IMR-90 (cell line): ENCODE data around the gene CDC42EP1. TPM values are rescaled to one million over a fixed set of nuclear protein-coding genes. Genes with fewer than 3 reads are reported as not detected.
"Not testable (repeated sequence)": the region's sequence is repeated elsewhere in the genome, so short reads cannot be mapped to it uniquely, and the experiment has no call there.

Experiments used
- ATAC-seq: fragments of 200-7000 bp; cut with Tn5 transposase; 2 replicates; pipeline ENCODE4 v1.9.1; 2020; ENCODE audit warnings: low read depth, mild to moderate bottlenecking, moderate library complexity
- BruUV-seq: library from RNA; stranded (reverse); fragments of 400-500 nt; replicated peaks from 2 replicates; lab custom pipeline; 2021; lab: Mats Ljungman, UMichigan
- CTCF ChIA-PET: fragments of 300-600 bp; formaldehyde crosslinking; extraction: SDS; loops from one replicate; lab custom pipeline; 2021; ENCODE audit warnings: antibody characterized with exemption; lab: Yijun Ruan, JAX
- POLR2A ChIA-PET: fragments of 300-600 bp; sonication (Branson Sonifier 250); formaldehyde crosslinking; loops from one replicate; lab custom pipeline; 2022; ENCODE audit warnings: antibody characterized with exemption; ENCODE audit not compliant: unreplicated experiment; lab: Charles Lee
- DNase-seq: peaks from one replicate; pipeline ENCODE4 v3.0.0; 2013
- H2AFZ ChIP-seq: replicated peaks from 2 replicates; pipeline ENCODE3; 2013; ENCODE audit warnings: low read length, mild to moderate bottlenecking; ENCODE audit not compliant: poor library complexity
- H2AK5ac ChIP-seq: 2 replicates; pipeline ENCODE4 v1.6.1; 2013; ENCODE audit warnings: low read depth, low read length, inconsistent platforms
- H2AK9ac ChIP-seq: replicated peaks from 2 replicates; pipeline ENCODE3; 2013; ENCODE audit warnings: mild to moderate bottlenecking, low read depth, low read length, moderate library complexity; ENCODE audit not compliant: poor library complexity
- H2BK120ac ChIP-seq: 2 replicates; pipeline ENCODE4 v1.6.1; 2013; ENCODE audit warnings: low read depth, low read length, inconsistent platforms
- H2BK15ac ChIP-seq: 3 replicates; pipeline ENCODE4 v1.6.1; 2013; ENCODE audit warnings: low read depth, low read length, inconsistent platforms
- H2BK20ac ChIP-seq: 2 replicates; pipeline ENCODE4 v1.6.1; 2013; ENCODE audit warnings: low read depth, mild to moderate bottlenecking, inconsistent platforms, low read length, moderate library complexity
- H2BK5ac ChIP-seq: 2 replicates; pipeline ENCODE4 v1.6.1; 2013; ENCODE audit warnings: mild to moderate bottlenecking, low read depth, low read length, inconsistent platforms; ENCODE audit not compliant: poor library complexity, severe bottlenecking
- H3K14ac ChIP-seq: replicated peaks from 2 replicates; pipeline ENCODE4 v1.6.1; 2013; ENCODE audit warnings: low read depth, low read length, inconsistent platforms
- H3K18ac ChIP-seq: 2 replicates; pipeline ENCODE4 v1.6.1; 2013; ENCODE audit warnings: low read depth, low read length, control low read depth
- H3K23ac ChIP-seq: 2 replicates; pipeline ENCODE4 v1.6.1; 2013; ENCODE audit warnings: low read depth, low read length, inconsistent platforms
- H3K27ac ChIP-seq: 2 replicates; pipeline ENCODE4 v1.5.1; 2013; ENCODE audit warnings: mild to moderate bottlenecking, control low read depth, low read length; ENCODE audit not compliant: insufficient read depth
- H3K27me3 ChIP-seq: 2 replicates; pipeline ENCODE4 v1.6.1; 2013; ENCODE audit warnings: low read length; ENCODE audit not compliant: control insufficient read depth, insufficient read depth
- H3K36me3 ChIP-seq: 2 replicates; pipeline ENCODE4 v1.6.1; 2013; ENCODE audit warnings: low read length, mixed read lengths; ENCODE audit not compliant: control insufficient read depth, insufficient read depth
- H3K4ac ChIP-seq: 2 replicates; pipeline ENCODE4 v1.6.1; 2013; ENCODE audit warnings: low read depth, low read length, inconsistent platforms
- H3K4me1 ChIP-seq: 2 replicates; pipeline ENCODE4 v1.6.1; 2013; ENCODE audit warnings: low read length, mixed read lengths; ENCODE audit not compliant: control insufficient read depth, insufficient read depth
- H3K4me2 ChIP-seq: 2 replicates; pipeline ENCODE4 v1.6.1; 2013; ENCODE audit warnings: low read depth, mild to moderate bottlenecking, control low read depth, low read length, moderate library complexity
- H3K4me3 ChIP-seq: 2 replicates; pipeline ENCODE4 v1.5.1; 2013; ENCODE audit warnings: low read depth, mild to moderate bottlenecking, control low read depth, low read length, moderate library complexity; ENCODE audit not compliant: insufficient read depth
- H3K56ac ChIP-seq: 2 replicates; pipeline ENCODE4 v1.6.1; 2013; ENCODE audit warnings: low read length, inconsistent platforms; ENCODE audit not compliant: insufficient read depth; ENCODE audit errors: extremely low read depth
- H3K79me1 ChIP-seq, 2 experiments: 2 replicates each; pipeline ENCODE4 v1.6.1; 2013; ENCODE audit warnings: low read length in 2 of 2, inconsistent platforms in 1 of 2, low read depth in 1 of 2
- H3K9ac ChIP-seq: 2 replicates; pipeline ENCODE4 v1.6.1; 2013; ENCODE audit warnings: low read depth, low read length, control low read depth
- H3K9me1 ChIP-seq: 2 replicates; pipeline ENCODE4 v1.6.1; 2013; ENCODE audit warnings: low read length, inconsistent platforms; ENCODE audit not compliant: insufficient read depth
- H3K9me3 ChIP-seq: 2 replicates; pipeline ENCODE4 v1.6.1; 2013; ENCODE audit warnings: low read length; ENCODE audit not compliant: control insufficient read depth, insufficient read depth
- H4K20me1 ChIP-seq: 2 replicates; pipeline ENCODE4 v1.6.1; 2013; ENCODE audit warnings: low read length, inconsistent platforms; ENCODE audit not compliant: insufficient read depth
- H4K5ac ChIP-seq: 2 replicates; pipeline ENCODE4 v1.6.1; 2013; ENCODE audit warnings: mild to moderate bottlenecking, low read depth, low read length, control low read depth
- H4K8ac ChIP-seq, 2 experiments: 2 replicates each; pipeline ENCODE4 v1.6.1; 2013; ENCODE audit warnings: low read depth in 2 of 2, low read length in 2 of 2, control low read depth in 1 of 2, inconsistent platforms in 1 of 2
- H4K91ac ChIP-seq: 2 replicates; pipeline ENCODE4 v1.6.1; 2013; ENCODE audit warnings: low read depth, low read length, inconsistent platforms; ENCODE audit not compliant: insufficient read depth
- WGBS, 2 experiments: methylation state at CpG; one replicate each; pipeline versions ENCODE4 v1.1.5 to v1.1.7; 2013; ENCODE audit warnings: missing lambda C conversion rate in 2 of 2; ENCODE audit not compliant: insufficient read length in 1 of 2; ENCODE audit errors: extremely low coverage in 2 of 2; 5-methylcytosine and 5-hydroxymethylcytosine counted together
- dilution Hi-C: fragments of 300-500 bp; cut with HindIII; formaldehyde crosslinking; loops from one replicate; pipeline ENCODE4 v1.14.3; 2018; ENCODE audit warnings: low sequenced_read_pairs; ENCODE audit not compliant: unreplicated experiment
- in situ Hi-C: fragments of 300-500 bp; cut with MboI; formaldehyde crosslinking; loops from 3 replicates; pipeline ENCODE4 v1.14.3; 2019; ENCODE audit warnings: low sequenced_read_pairs, inconsistent platforms, mixed read lengths
- intact Hi-C: fragments of 100-400 bp; cut with micrococcal nuclease; formaldehyde crosslinking; loops from 2 replicates; pipeline ENCODE4 v1.10.0; 2022
- polyA plus RNA-seq, 3 experiments: library from polyadenylated mRNA; depleted of rRNA; stranded (reverse); fragments of >200 nt; gene quantifications; 2 replicates each; pipeline ENCODE4 v1.2.3, GENCODE V29; 2012; ENCODE audit warnings: low replicate concordance in 1 of 3
- total RNA-seq: library from RNA; depleted of rRNA; stranded (reverse); fragments of >200 nt; gene quantifications from 2 replicates; pipeline ENCODE4 v1.2.3, GENCODE V29; 2012

The CDC42EP1 gene
- total and polyA plus RNA-seq, 2 of the 4 experiments (the other 2 are of a cell fraction), result 4.7 to 47.3 TPM

GRCh38 chr22:37591081-37591480, 30.8 kb downstream of the CDC42EP1 start:
- CTCF ChIA-PET, result interaction anchor here (0.6 to 0.7 kb wide), 2 partner anchors 16 to 47 kb away, joined by 3 read pairs; no protein-coding TSS in a partner anchor
- no CpG with 5 or more reads among the region's 6 CpGs for WGBS, 2 experiments
- ATAC-seq, H2BK15ac ChIP-seq, H4K91ac ChIP-seq, H3K36me3 ChIP-seq, H3K9ac ChIP-seq, POLR2A ChIA-PET, H3K4ac ChIP-seq, H2AFZ ChIP-seq, BruUV-seq, H3K79me1 ChIP-seq, H4K8ac ChIP-seq, H2BK20ac ChIP-seq, H2AK9ac ChIP-seq, H4K5ac ChIP-seq, H3K14ac ChIP-seq, H2BK120ac ChIP-seq, H3K4me2 ChIP-seq, H2AK5ac ChIP-seq, H3K4me1 ChIP-seq, dilution Hi-C loops, H2BK5ac ChIP-seq, H4K20me1 ChIP-seq, H3K56ac ChIP-seq, H3K27ac ChIP-seq, H3K9me3 ChIP-seq, DNase-seq, intact Hi-C loops, in situ Hi-C loops, H3K9me1 ChIP-seq, H3K4me3 ChIP-seq, H3K23ac ChIP-seq, H3K18ac ChIP-seq: not testable (repeated sequence)
- peaks cover 20% of the 10 kb centered on the region for H3K27me3 ChIP-seq
